Embryonic facial prominence (tissue), 1 donor: ENCODE results near the gene ARHGAP24.
"Not testable (repeated sequence)": the region's sequence is repeated elsewhere in the genome, so short reads cannot be mapped to it uniquely, and the experiment has no call there.

Experiments
- DNase-seq: peaks from one replicate; pipeline ENCODE4 v3.0.0-alpha.2; 2016; ENCODE audit errors: extremely low spot score

ARHGAP24 gene

DNA sequence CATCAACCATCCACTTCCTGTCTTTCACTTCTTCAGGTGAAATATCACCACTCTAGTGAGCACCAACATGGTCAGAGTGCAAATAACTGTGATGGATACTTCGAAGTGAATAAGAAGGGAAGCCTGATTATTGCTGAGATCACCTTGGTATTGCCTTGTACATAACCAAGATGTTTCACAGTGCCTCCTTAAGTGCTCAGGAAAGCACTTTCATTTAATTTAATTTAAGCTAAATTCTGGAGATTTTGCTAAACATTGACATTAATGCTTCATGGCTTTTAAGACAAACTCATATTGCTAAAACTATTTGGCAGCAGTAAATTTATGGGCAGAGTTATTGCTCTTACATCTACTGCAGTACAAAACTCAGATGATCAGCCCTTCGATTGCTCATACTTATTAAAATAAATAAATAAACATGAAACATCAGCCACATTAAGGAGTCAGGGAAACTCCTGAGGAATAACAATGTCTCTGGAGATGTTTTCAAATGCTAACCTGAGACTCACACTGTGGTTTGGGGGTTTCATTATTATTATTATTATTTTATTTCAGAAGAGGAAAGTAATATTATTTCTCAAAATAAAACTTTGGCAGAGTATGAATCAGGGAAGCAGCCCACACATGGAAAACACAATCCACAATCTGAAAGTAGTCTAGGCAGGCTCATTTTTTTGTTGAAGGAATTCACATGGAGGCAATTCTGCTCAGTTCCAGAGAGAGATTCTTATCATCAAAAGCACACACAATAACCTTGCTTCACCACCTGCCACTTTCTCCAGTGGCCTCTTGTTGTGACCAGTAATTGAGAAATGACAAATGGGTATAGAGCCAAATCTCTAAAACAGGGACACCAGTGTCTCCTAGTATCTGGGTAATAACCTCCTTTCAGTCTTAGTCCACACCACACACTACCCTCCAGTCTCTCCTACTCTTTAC lies 540.7 kb downstream of the ARHGAP24 start:
- DNase-seq: no peak

DNA sequence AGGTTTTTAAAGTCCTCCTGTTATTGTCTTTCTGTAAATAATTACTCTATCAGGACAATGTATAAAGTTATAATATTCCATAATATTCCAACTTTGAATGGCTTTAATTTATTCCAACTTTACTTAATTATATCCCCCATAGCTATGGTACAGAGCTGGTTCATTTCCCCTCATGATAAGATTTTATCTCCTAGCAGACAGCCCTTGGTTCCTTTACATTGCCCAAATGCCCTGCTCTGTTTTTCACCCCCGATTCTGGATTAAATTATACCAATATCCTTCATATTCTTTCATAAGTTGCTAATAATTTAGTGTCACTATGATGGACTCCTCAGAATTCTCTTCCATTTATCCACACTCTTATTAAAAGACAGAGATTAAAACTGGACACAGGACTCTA lies 544.4 kb downstream of the ARHGAP24 start:
- no peak for DNase-seq

DNA sequence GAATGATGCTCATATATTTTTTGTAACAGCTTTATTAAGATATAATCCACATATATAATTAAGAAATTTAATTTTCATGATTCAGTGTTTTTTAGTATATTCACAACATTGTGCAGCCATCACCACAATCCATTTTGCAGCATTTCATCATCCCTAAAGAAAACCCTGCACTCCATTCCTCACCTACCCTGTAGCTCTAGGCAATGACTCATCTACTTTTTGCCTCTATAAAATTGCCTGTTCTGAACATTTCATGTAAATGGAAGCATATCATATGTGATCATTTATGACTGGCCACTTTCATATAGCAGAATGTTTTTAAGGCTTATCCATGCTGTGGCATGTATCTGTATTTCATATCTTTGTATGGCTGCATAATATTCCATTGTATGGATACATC lies 545.0 kb downstream of the ARHGAP24 start:
- DNase-seq: no peak

DNA sequence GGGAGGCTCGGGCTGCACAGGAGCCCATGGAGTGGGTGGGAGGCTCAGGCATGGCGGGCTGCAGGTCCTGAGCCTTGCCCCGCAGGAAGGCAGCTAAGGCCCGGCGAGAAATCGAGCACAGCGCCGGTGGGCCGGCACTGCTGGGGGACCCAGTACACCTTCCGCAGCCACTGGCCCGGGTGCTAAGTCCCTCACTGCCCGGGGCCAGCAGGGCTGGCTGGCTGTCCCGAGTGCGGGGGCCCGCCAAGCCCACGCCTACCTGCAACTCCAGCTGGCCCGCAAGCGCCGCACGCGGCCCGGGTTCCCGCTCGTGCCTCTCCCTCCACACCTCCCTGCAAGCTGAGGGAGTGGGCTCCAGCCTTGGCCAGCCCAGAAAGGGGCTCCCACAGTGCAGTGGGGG lies 546.7 kb downstream of the ARHGAP24 start:
- DNase-seq: not testable (repeated sequence)

DNA sequence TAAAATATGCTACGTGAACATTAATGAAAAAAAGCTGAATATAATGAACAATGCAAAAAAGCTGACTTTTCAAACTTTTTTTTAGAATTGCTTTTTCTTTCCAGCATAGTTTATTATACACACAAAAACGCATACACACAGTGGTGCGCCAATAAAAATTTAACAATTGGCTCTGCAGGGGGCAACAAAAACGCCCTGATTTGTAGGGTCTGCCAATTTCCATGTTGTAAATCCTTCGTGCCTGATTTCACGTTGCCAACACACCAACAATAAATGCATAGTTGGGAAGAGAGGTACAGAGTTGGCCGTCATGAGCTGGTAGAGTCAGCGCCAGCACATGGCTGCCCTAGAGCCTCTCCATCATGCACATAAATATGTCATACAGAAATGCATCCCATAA lies 551.8 kb downstream of the ARHGAP24 start:
- no peak for DNase-seq

DNA sequence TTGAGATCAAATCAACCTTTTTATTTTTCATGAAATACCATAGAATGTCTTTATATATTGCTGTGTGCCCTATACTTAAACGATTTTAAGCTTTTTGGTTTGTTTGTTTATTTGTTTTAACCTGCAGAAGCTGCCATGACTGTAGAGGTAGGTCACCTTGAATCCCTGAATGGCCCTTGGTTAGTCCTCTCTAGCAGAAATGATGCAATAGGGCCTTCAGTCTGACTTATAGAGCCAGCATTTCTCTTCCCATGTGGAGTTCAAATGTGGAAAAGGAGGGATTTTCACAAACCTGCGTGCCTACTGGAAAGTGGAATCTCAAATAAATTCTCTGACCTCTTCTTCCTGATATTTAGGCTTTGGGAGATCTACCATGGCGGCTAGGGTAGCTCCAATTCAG lies 557.0 kb downstream of the ARHGAP24 start:
- no peak for DNase-seq

DNA sequence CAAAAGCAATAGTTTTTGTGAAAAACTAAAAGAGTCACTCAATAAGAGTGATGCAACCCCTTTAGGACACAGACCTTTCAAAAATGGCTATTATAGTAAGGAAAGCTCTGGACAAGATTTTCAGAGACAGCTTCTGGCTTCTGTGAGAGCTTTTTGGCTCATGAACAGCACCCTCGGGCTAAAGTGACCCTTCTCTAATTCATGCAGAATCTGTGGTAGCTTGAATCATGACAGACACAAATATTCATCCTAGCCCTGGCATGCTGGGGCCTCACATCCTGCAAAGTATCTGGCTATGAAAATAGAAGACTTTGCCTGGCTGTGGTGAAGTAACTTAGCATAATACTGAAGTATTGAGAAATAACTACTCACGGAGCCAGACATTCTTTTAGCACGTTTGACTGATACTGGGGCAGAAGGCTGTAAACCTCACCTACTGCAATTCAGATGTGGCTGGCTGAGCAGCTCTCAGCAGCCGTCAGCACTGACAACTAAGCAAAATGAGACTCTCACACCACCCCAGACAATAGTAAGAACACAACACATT lies 557.6 kb downstream of the ARHGAP24 start:
- DNase-seq: no peak

DNA sequence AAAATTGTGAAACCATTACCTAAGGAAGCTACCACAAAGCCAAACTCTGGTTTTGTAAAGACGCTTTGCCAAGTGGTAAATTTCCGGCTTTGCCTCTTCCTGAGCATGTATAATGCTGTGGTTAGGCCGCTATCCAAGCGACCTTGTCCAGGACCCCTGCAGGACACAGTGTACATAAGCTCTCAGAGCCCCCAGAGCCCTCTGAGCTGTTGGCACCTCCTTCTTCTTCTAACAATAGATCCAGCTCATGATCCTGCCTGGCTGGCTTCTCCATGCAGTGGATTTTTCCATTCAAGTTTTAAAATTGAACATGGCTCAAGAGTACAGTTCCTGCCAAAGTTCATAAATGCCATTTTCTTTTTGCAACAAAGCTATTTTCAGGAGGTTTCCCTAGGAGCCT lies 558.2 kb downstream of the ARHGAP24 start:
- DNase-seq: no peak

DNA sequence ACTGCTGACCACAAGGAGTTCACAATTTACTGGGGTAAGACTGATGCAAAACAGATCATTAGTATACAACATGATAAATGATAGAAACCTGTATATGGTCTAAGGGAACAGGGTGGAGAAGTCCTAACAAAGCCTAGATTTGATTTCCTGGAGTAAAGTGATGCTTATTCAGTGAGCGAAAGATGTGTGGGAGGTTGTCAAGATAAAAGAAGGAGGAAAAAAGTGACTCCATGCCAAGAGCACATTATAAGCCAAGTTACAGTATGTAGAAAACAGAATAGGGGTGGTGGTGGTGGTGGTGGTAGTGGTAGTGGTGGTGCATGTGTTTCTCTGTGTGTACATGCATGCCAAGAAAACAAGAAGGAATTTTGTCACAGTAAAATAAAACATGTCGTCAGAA lies 559.7 kb downstream of the ARHGAP24 start:
- DNase-seq: no peak

DNA sequence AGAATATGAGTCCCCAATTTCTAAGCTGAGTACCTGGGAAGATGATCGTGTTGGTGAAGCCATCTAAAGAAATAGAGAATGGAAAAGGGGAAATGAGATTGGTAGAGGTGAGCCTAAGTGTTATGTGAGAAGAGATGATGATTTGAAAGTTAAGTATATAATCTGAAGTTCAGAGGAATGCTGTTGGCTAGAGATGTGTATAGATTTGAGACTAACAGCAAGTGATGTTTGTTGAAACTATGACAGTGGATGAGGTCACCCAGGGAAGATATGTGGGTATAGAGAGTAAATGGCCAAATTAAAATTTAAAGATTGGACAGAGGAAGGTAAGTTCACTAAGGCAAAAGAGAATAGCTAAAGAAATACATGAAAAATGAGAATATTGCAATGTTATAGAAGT lies 560.7 kb downstream of the ARHGAP24 start:
- no peak for DNase-seq

DNA sequence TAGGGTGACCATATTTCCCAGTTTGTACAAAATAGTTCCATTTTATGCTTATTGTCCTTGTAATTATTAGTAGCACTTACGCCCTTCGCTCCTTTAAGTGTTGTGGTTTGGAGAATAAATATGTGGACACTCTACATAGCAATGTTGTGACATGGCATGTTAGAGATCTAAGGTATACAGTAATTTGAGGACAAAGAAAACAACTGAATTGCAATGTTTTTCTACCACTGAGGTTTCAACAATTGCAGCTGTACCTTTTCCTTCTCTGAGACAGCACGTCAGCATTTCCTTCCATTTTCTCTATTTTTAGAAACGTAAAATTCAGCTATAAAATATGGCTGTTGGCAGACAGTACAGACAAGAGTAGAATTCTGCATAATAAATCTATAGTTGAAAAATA lies 561.8 kb downstream of the ARHGAP24 start:
- no peak for DNase-seq

DNA sequence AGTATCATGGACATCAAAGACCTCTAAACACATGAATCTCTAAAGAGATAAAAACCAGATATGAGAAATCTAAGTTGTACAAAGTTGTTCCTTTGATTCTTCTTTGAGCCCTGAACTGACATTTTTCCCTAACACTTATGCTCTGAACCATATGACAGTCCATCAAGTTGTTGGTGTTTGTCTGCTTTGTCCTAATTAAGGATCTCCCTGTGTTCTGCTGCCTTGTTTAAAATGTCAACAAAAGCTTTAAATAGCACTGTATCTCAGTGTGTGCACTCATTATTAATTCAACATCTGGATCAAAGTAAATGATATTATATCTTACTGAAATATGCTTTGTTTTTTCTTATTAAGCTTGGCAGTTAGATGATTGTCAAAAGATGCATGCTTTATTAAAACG lies 563.1 kb downstream of the ARHGAP24 start:
- no peak for DNase-seq

DNA sequence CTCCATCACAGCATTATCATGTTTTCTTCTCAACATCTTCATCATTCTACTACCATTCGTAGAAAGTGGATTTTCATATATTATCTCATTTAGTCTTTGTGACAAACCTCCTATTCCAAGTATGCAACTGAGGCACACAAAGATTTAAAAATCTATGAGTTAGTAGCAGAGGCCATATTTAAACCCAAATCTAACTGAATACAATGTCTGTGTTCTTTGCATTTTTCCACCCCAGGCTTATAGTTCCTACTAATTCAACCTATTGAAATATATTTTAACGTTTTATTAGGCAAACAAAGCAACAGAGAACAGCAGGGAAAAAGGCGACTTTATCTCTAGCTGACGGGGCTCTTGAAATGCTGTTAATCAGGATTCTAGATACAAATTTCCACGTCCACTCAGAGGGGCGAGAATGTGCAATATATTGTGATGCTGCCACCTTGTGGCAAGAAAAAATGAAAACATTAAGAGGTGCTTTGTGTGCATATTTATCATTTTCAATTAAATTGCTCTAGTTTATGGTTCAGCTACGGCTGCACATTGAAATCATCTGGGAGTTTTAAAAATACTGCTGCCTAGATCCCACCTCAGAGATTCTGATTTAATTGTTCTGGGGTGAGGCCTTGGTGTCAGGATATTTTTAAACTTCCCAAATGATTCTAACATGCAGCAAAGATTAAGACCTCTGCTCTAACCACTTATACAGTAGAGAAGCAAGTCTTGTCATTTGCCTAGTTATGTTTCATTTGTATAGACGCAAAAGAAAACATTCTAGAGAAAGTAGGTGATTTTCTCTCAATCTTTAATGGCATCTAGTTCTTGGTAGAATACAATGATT lies 569.0 kb downstream of the ARHGAP24 start:
- no peak for DNase-seq

DNA sequence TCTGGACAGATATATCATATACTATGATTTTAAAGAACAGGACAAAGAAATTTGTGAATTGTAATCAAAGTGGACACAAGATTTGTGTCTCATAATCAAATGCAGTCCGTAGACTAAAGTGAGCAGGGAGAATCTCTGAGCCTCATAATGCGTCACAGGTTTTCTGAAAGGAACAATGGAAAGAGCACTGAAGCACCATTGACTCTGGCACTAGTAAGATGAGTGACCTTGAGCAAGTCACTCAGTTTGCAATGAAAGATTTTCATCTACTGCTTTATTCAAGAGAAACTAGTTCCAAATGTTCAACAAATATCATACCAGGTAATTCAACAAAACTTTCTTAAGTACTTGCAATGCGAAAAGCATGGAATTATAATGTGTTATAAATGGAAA lies 569.6 kb downstream of the ARHGAP24 start:
- no peak for DNase-seq

DNA sequence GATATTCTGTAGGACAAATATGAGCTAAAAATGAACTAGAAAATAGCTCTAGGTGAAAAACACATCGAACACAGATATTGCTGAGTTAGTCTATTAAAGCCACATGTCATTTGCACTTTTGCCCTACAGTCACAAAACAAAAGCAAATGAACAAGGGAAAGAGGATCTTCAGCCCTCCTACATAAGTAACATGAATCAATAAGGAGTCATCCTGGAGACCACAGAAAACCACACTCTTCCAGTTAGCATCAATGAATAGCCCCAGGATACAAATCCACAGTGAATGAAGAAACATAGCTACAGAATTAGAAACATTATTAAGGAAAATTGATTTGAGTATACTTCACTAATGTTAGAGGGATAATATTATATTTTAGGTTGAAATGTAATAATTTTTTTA lies 573.5 kb downstream of the ARHGAP24 start:
- no peak for DNase-seq

DNA sequence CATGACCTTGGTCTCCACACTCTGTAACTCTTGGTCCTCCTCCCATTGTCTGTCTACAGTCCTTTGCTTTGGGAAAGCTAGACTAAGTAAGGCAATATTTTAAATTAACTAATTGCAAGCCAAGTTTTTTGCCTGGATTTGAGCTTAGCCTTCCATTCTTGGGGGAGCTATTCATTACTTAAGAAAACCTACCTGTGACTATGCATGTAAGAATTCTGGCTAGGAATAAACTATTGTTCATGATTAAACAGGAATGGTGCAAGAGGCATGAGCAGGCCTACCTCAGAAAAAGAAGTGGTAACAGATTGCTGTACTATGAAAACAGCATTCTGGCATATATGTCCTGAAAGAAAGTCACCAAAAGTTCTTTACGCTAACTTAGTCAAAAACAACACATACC lies 575.5 kb downstream of the ARHGAP24 start:
- no peak for DNase-seq
